Head of caudate nucleus (tissue), 42 donors: ENCODE results near the gene NFS1.

Source experiments
- DNase-seq, 42 donors: peaks; one replicate each; pipeline versions ENCODE4 v3.0.0 to v3.0.0-alpha.2; 2020 to 2021; ENCODE audit warnings: mixed read lengths in 7 of 42
- intact Hi-C: fragments of 100-400 bp; cut with DNase I; formaldehyde crosslinking; loops from one replicate; pipeline ENCODE4 v1.15.0; 2022

Gene NFS1

GRCh38 chr20:35660122-35660937 is 38.8 kb downstream of the NFS1 start:
- no peak for DNase-seq
- intact Hi-C loops, result loop anchor here (5.0 to 10.0 kb wide), 2 partner anchors 46 to 82 kb away; partner anchors contain the start of genes RBM39 and SPAG4

GRCh38 chr20:35657271-35657670 is 41.9 kb downstream of the NFS1 start:
- no peak for DNase-seq
- intact Hi-C loops, result no loop called here

GRCh38 chr20:35654415-35654814 is 44.7 kb downstream of the NFS1 start:
- no peak for DNase-seq
- intact Hi-C loops, result no loop called here

GRCh38 chr20:35653893-35654292 is 45.3 kb downstream of the NFS1 start:
- DNase-seq, result no peak
- intact Hi-C loops, result no loop called here

GRCh38 chr20:35653430-35653734 is 45.8 kb downstream of the NFS1 start:
- no peak for DNase-seq
- intact Hi-C loops, result no loop called here

- intact Hi-C loops, result no loop called here
- DNase-seq, result no peak
Observed at GRCh38 chr20:35652641-35653429, 46.3 kb downstream of the NFS1 start.

- DNase-seq, result no peak
- intact Hi-C loops, result no loop called here
Observed at GRCh38 chr20:35651958-35652357, 47.2 kb downstream of the NFS1 start.

- intact Hi-C loops, result no loop called here
- DNase-seq, result no peak
Observed at GRCh38 chr20:35650632-35651031, 48.5 kb downstream of the NFS1 start.

- DNase-seq, result peak in 7 of 42 donors; percentile 13 to 58 (median 22)
- intact Hi-C loops, result no loop called here
Observed at GRCh38 chr20:35648836-35649235, 50.3 kb downstream of the NFS1 start.

- intact Hi-C loops, result no loop called here
- no peak for DNase-seq
Observed at GRCh38 chr20:35644806-35645205, 54.3 kb downstream of the NFS1 start.

- intact Hi-C loops, result no loop called here
- no peak for DNase-seq
Observed at GRCh38 chr20:35643045-35643444, 56.1 kb downstream of the NFS1 start.

- intact Hi-C loops, result no loop called here
- no peak for DNase-seq
Observed at GRCh38 chr20:35641743-35642142, 57.4 kb downstream of the NFS1 start.

- no peak for DNase-seq
- intact Hi-C loops, result no loop called here
Observed at GRCh38 chr20:35640724-35641123, 58.4 kb downstream of the NFS1 start.

GRCh38 chr20:35638751-35639150 is 60.4 kb downstream of the NFS1 start:
- DNase-seq, result no peak
- intact Hi-C loops, result no loop called here

- intact Hi-C loops, result no loop called here
- peak in 25 of 42 donors; percentile 19 to 79 (median 48) for DNase-seq
Observed at GRCh38 chr20:35637276-35637675, 61.9 kb downstream of the NFS1 start.

- DNase-seq, result no peak
- intact Hi-C loops, result no loop called here
Observed at GRCh38 chr20:35636095-35636494, 63.1 kb downstream of the NFS1 start.

GRCh38 chr20:35635652-35636051 is 63.5 kb downstream of the NFS1 start:
- intact Hi-C loops, result no loop called here
- DNase-seq, result no peak

- no peak for DNase-seq
- intact Hi-C loops, result no loop called here
Observed at GRCh38 chr20:35632539-35633115, 66.5 kb downstream of the NFS1 start.

- intact Hi-C loops, result no loop called here
- DNase-seq, result no peak
Observed at GRCh38 chr20:35630636-35631035, 68.5 kb downstream of the NFS1 start.

- DNase-seq, result no peak
Observed at GRCh38 chr20:35629427-35630145, 69.6 kb downstream of the NFS1 start.

More at GRCh38 chr20:35629427-35630145, 69.6 kb downstream of the NFS1 start:
- intact Hi-C loops, result no loop called here
